ENCODE data around the gene REN. TPM values are rescaled to one million over a fixed set of nuclear protein-coding genes. Genes with fewer than 3 reads are reported as not detected.

The REN gene
- total and polyA plus RNA-seq, 9 of the 15 experiments (the other 6 are each of a cell fraction or from before 2014, with no cell fraction given), result 1.7 to 9.9 (median 3.1) TPM

- no peaks in the 10 kb centered on the region for H3K79me2 ChIP-seq (ENCODE audit: control insufficient read depth, insufficient read depth, low read length)
- H3K27ac ChIP-seq (ENCODE audit: extremely low read depth, low read depth, low read length), result no peak overlapping the region
- no peak overlapping the region for H2AFZ ChIP-seq (ENCODE audit: low read depth, low read length)
- TF ChIP-seq CHCHD3 (CRISPR knock-in tag; IDR thresholded peaks at IDR 0.05), result no peak
- no peak for TF ChIP-seq SREBF1 (IDR thresholded peaks at IDR 0.05; ENCODE audit: borderline replicate concordance, low read depth, low read length)
- TF ChIP-seq ZNF583 (CRISPR knock-in tag; IDR thresholded peaks at IDR 0.05), result no peak
- TF ChIP-seq, protein P1, sequence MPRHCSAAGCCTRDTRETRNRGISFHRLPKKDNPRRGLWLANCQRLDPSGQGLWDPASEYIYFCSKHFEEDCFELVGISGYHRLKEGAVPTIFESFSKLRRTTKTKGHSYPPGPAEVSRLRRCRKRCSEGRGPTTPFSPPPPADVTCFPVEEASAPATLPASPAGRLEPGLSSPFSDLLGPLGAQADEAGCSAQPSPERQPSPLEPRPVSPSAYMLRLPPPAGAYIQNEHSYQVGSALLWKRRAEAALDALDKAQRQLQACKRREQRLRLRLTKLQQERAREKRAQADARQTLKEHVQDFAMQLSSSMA (CRISPR knock-in tag; IDR thresholded peaks at IDR 0.05), result no peak
- TF ChIP-seq FUS (optimal IDR thresholded peaks at IDR 0.05; ENCODE audit: low read depth, low read length), result no peak
- TF ChIP-seq FOXJ3 (CRISPR knock-in tag; IDR thresholded peaks at IDR 0.05), result no peak
- TF ChIP-seq TCFL5 (CRISPR knock-in tag; conservative IDR thresholded peaks at IDR 0.05), result no peak
- TF ChIP-seq RBM14 (IDR thresholded peaks at IDR 0.05; ENCODE audit: borderline replicate concordance, insufficient read depth, low read depth, low read length), result no peak
- TF ChIP-seq ZBTB33 (CRISPR knock-in tag; IDR thresholded peaks at IDR 0.05), result no peak
- TF ChIP-seq, protein P2, sequence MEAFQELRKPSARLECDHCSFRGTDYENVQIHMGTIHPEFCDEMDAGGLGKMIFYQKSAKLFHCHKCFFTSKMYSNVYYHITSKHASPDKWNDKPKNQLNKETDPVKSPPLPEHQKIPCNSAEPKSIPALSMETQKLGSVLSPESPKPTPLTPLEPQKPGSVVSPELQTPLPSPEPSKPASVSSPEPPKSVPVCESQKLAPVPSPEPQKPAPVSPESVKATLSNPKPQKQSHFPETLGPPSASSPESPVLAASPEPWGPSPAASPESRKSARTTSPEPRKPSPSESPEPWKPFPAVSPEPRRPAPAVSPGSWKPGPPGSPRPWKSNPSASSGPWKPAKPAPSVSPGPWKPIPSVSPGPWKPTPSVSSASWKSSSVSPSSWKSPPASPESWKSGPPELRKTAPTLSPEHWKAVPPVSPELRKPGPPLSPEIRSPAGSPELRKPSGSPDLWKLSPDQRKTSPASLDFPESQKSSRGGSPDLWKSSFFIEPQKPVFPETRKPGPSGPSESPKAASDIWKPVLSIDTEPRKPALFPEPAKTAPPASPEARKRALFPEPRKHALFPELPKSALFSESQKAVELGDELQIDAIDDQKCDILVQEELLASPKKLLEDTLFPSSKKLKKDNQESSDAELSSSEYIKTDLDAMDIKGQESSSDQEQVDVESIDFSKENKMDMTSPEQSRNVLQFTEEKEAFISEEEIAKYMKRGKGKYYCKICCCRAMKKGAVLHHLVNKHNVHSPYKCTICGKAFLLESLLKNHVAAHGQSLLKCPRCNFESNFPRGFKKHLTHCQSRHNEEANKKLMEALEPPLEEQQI (IDR thresholded peaks at IDR 0.05), result no peak
- TF ChIP-seq, protein P3, sequence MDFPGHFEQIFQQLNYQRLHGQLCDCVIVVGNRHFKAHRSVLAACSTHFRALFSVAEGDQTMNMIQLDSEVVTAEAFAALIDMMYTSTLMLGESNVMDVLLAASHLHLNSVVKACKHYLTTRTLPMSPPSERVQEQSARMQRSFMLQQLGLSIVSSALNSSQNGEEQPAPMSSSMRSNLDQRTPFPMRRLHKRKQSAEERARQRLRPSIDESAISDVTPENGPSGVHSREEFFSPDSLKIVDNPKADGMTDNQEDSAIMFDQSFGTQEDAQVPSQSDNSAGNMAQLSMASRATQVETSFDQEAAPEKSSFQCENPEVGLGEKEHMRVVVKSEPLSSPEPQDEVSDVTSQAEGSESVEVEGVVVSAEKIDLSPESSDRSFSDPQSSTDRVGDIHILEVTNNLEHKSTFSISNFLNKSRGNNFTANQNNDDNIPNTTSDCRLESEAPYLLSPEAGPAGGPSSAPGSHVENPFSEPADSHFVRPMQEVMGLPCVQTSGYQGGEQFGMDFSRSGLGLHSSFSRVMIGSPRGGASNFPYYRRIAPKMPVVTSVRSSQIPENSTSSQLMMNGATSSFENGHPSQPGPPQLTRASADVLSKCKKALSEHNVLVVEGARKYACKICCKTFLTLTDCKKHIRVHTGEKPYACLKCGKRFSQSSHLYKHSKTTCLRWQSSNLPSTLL (IDR thresholded peaks at IDR 0.05), result no peak
- H3K4me2 ChIP-seq (ENCODE audit: insufficient read depth, low read length), result no peak overlapping the region
- DNase-seq (ENCODE audit: extremely low read depth in 1 of 4, low spot score in 3 of 4) (no peak), ATAC-seq (no peak), FAIRE-seq (no peak)
- ChIA-PET CTCF (ENCODE audit: low intra/inter-chr PET ratio) (no interaction called here), POLR2A (interaction anchor here (0.6 to 1.1 kb wide), 2 partner anchors 11 to 230 kb away, joined by 3 read pairs; no protein-coding TSS in a partner anchor)
- no peaks in the 10 kb centered on the region for H3K9me3 ChIP-seq (replicated peaks; ENCODE audit: control insufficient read depth, insufficient read depth, low read depth, low read length)
- H3K4me1 ChIP-seq (replicated peaks in 1 of 2; ENCODE audit: control insufficient read depth in 2 of 2, insufficient read depth in 2 of 2, low read length in 2 of 2), result no peaks in the 10 kb centered on the region
- H3K4me3 ChIP-seq, result no peak overlapping the region
- intact Hi-C loops (cut with micrococcal nuclease), result no loop called here
- WGBS (ENCODE audit: insufficient coverage, low coverage, missing lambda C conversion rate), result 0% methylated on average over 3 of the region's 3 CpGs
- H3K9ac ChIP-seq (ENCODE audit: insufficient read depth in 1 of 2, low read depth in 2 of 2, low read length in 2 of 2), result no peak overlapping the region
- no TSS peak for BruUV-seq (replicated peaks)
- H3K9me1 ChIP-seq (ENCODE audit: control insufficient read depth, insufficient read depth, low read length), result no peaks in the 10 kb centered on the region
- H3K27me3 ChIP-seq (ENCODE audit: control insufficient read depth in 2 of 2, insufficient read depth in 2 of 2, low read length in 2 of 2), result peaks cover 22 to 48% of the 10 kb centered on the region in 2 experiments; a peak in 3 of 5 replicates
- H4K20me1 ChIP-seq (replicated peaks; ENCODE audit: control insufficient read depth, insufficient read depth, low read length), result peaks cover 12% of the 10 kb centered on the region; the same call in 1 of the 2 replicates
- in situ Hi-C loops (cut with MboI), result no loop called here
- no peaks in the 10 kb centered on the region for H3K36me3 ChIP-seq (ENCODE audit: control insufficient read depth, insufficient read depth, low read length)
Measured at GRCh38 chr1:204141131-204141530, 25.0 kb downstream of the REN start.

Data from K562 (cell line).